ENCODE measurements around the gene NHSL2.
"Not testable (repeated sequence)": the region's sequence is repeated elsewhere in the genome, so short reads cannot be mapped to it uniquely, and the experiment has no call there.

Gene NHSL2

DNA sequence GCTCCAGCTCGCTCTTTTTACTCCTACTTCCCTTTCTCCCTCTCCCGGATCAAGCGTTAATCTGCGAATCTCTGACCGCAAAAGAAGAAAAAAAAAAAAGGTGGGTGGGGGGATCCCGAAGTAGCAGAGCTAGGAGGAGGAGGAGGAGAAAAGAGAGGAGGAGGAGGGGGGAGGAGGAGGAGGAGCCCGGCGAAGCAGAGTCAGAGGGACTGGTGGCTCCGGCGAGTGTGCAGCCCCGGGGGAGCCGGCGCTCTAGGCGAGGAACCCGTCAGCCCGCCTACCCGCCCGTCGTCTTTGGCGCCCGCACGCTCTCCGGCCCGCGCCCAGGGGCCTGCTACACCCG, at the start of gene NHSL2:
NHSL2 (plus strand) TSS at position 203 of the 343 bp plus-strand sequence.
- ChIA-PET CTCF (interaction anchor here (0.6 to 1.2 kb wide), 2 partner anchors 15 to 45 kb away, joined by 3 read pairs; no protein-coding TSS in a partner anchor), POLR2A (ENCODE audit: low non-redundant PET) (no interaction called here)
- DNase-seq (ENCODE audit: low spot score), result no peak
- TF ChIP-seq, protein P1, sequence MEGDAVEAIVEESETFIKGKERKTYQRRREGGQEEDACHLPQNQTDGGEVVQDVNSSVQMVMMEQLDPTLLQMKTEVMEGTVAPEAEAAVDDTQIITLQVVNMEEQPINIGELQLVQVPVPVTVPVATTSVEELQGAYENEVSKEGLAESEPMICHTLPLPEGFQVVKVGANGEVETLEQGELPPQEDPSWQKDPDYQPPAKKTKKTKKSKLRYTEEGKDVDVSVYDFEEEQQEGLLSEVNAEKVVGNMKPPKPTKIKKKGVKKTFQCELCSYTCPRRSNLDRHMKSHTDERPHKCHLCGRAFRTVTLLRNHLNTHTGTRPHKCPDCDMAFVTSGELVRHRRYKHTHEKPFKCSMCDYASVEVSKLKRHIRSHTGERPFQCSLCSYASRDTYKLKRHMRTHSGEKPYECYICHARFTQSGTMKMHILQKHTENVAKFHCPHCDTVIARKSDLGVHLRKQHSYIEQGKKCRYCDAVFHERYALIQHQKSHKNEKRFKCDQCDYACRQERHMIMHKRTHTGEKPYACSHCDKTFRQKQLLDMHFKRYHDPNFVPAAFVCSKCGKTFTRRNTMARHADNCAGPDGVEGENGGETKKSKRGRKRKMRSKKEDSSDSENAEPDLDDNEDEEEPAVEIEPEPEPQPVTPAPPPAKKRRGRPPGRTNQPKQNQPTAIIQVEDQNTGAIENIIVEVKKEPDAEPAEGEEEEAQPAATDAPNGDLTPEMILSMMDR (conservative IDR thresholded peaks at IDR 0.05; ENCODE audit: low read depth), result no peak
- H3K27ac ChIP-seq, result no peak within 1 kb of the TSS

DNA sequence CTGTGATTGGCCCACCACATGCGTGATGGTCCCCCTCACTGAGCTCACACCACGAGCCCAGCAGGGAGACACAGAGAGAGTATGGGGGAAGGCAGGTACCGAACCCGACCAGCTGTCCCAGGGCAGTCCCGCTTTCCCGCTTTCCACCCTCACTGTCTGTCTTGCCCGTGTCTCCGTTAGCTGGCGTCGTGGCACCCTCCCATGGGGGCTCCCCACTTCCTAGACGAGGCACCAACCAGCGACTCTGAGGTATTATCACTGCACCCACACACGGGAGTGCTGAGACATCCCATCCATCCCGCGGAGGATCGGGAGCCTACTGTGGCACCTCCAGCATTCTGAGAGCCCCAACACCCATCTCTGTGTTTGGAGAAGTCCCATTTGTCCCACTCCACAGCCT, 43.0 kb upstream of the NHSL2 start:
- ChIA-PET POLR2A (ENCODE audit: low non-redundant PET) (no interaction called here), CTCF (no interaction called here)
- H3K27ac ChIP-seq, result no peak overlapping the region
- TF ChIP-seq, protein P1 (conservative IDR thresholded peaks at IDR 0.05; ENCODE audit: low read depth), result no peak
- DNase-seq (ENCODE audit: low spot score), result no peak

DNA sequence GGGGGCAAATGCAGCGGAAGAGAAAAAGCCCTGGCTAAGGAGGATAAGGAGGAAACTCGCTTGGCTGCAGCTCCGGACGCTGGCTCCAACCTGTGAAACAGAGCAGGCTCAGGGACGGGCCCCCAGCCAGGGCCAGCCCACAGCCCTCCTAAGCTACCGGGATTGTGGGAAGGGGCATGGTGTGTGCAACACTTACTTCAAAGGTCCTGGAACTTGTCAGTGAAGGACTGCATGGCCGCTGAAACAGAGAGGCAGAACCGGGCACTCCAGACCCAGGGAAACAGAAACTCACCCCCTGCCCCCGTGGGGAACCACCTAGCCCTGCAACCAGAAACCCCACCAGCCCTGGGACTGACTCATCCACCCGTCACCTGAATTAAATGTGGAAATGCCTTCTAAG, 41.1 kb upstream of the NHSL2 start:
- POLR2A ChIA-PET (ENCODE audit: low non-redundant PET); DNase-seq (ENCODE audit: low spot score); CTCF ChIA-PET; H3K27ac ChIP-seq: not testable (repeated sequence)

DNA sequence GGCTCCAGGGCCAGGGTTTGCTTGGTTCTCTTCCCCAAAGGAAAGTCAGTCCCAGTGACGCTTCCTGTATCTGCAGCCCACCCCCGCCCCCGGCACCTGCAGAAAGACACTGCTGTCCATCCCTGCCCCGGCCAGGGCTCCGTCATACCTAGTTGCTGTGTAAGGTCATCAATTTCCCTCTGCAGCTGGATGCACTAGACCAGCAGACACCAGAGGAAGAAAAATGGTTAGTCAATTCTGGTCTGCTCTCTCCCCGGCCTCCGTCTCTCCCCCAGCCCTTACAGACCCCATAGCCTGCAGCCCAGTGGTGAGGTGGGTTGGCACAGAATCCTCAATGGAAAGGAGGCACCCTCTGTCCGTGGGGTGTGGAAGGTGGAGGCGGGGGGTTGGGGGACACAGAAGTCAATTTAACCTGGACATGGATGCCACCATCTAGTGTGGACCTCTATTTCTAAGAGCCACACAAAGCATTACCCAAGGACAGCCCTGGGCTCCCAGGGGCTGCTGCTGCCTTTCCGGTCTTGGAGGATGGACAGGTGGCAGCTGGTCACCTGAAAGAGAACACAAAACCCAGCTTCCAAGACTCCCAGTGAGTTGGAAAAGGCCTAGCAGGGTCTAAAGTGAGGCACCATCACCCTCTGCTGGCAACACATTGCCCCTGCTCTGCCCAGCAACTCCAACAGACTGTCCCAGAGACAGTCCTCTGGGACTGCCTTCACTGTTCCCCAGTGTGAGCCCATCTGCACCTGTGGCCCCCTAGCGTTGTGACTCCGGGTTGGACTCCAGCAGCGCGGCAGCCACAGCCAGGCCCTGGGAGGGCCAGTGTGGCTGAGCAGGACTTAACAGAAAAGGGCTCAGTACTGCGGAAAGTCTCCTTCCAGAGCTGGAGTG, 40.2 kb upstream of the NHSL2 start:
- CTCF ChIA-PET, result no interaction called here
- TF ChIP-seq, protein P1 (conservative IDR thresholded peaks at IDR 0.05; ENCODE audit: low read depth), result no peak
- H3K27ac ChIP-seq, result no peak overlapping the region
- no peak for DNase-seq (ENCODE audit: low spot score)
- POLR2A ChIA-PET (ENCODE audit: low non-redundant PET), result no interaction called here

DNA sequence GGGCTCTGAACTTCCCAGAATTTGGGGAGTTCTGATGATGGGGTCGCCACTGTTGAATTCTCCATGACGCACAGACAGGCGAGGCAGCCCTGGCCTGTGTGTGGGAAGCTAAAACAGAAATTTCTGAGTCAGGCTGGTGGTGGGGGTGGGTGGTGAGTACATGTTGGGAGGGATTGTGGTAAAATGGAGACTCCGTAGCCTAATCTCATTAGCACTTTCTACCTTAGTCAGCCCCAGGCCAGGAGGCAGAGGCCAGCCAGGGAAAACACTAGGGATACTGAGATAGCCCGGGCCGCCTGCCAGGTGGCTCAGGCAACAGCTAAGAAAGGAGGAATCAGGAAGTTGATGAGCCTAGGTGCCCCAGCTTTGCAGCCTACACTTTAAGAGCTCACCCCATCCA, 39.3 kb upstream of the NHSL2 start:
- CTCF ChIA-PET, result no interaction called here
- peak; percentile 22 for DNase-seq (ENCODE audit: low spot score)

DNA sequence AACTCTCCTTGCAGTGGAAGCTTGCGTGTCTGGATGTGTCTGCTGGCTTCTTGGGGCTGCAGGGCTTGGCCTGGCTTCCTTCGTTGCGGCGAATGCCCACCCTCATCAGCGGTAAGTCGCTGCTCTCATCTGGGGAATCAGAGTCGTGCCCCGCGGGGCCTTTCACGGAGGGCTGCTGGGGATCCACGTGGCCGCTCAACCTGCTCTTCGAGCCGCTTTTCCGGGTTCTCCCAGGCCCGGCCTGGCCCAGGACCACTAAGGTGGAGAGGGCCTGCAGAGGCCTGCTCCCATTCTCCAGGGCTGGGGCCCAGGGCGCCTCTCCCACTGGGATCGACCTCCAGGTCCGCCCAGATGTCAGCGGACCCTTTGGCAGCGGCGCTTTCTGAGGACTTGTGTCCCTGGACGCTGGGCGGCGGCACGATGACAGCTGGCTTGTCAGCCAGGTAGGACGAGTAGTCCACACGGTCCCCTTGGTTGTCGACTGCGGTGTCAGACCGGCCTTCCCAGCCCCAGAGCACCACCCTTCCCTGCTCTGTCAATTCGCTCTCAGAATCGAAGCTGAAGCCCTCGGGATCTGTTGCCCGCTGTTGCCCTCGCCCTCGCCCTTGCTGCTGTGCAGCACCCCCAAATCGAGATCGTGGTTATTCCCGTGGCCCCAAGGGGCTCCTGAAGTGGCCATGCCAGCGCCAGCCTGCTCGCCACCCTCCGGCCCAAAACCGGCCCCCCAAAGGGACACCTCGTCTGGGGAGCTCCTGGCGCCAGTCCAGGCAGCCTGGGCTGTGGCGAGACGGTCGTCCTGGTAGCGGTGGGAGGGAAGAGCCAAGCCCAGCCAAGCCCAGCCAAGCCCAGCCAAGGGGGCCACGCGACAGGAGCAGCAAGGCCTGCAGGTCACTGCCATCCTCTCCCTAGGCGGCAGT, 37.8 kb upstream of the NHSL2 start:
- TF ChIP-seq, protein P1 (conservative IDR thresholded peaks at IDR 0.05; ENCODE audit: low read depth), result no peak
- CTCF ChIA-PET, result no interaction called here
- POLR2A ChIA-PET (ENCODE audit: low non-redundant PET), result no interaction called here
- DNase-seq (ENCODE audit: low spot score), result no peak
- H3K27ac ChIP-seq, result no peak overlapping the region

More for the DNA sequence above, 39.3 kb upstream of the NHSL2 start:
- H3K27ac ChIP-seq, result no peak overlapping the region
- POLR2A ChIA-PET (ENCODE audit: low non-redundant PET), result no interaction called here
- TF ChIP-seq, protein P1 (conservative IDR thresholded peaks at IDR 0.05; ENCODE audit: low read depth), result no peak

DNA sequence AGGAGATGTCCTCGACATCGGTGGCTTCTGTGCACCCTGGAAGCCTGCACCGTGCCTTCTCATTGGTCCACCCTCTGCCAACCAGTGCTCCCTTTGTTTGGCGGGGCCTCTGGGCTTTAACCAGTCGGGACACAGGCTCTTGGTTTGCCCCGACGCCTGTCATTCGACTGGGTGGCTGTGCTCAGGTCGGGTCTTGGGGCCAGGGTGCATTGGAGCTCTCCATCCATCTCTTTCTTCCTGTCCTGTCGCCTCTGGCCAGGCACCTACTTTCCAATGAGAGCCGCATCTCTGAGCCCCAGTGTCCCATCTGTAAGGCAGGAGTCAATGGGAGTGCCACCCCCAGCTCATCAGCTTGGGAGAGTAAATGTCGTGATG, 37.2 kb upstream of the NHSL2 start:
- POLR2A ChIA-PET (ENCODE audit: low non-redundant PET), result no interaction called here
- CTCF ChIA-PET, result no interaction called here
- H3K27ac ChIP-seq, result no peak overlapping the region
- TF ChIP-seq, protein P1 (conservative IDR thresholded peaks at IDR 0.05; ENCODE audit: low read depth), result no peak
- no peak for DNase-seq (ENCODE audit: low spot score)

DNA sequence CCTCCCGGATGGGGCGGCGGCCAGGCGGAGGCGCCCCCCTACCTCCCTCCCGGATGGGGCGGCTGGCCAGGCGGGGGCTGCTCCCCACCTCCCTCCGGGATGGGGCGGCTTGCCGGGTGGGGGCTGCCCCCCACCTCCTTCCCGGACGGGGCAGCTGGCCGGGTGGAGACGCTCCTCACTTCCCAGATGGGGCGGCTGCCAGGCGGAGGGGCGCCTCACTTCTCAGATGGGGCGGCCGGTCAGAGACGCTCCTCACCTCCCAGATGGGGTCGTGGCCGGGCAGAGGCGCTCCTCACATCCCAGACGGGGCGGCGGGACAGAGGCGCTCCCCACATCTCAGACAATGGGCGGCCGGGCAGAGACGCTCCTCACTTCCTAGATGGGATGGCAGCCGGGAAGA, 33.8 kb upstream of the NHSL2 start:
- DNase-seq (ENCODE audit: low spot score); CTCF ChIA-PET; POLR2A ChIA-PET (ENCODE audit: low non-redundant PET); H3K27ac ChIP-seq: not testable (repeated sequence)

Data from RWPE1 (cell line).